ENCODE results near the gene MT4.

GRCh38 chr16:56547949-56548567 lies 16.8 kb upstream of the MT4 start:
- TF ChIP-seq, protein P1, sequence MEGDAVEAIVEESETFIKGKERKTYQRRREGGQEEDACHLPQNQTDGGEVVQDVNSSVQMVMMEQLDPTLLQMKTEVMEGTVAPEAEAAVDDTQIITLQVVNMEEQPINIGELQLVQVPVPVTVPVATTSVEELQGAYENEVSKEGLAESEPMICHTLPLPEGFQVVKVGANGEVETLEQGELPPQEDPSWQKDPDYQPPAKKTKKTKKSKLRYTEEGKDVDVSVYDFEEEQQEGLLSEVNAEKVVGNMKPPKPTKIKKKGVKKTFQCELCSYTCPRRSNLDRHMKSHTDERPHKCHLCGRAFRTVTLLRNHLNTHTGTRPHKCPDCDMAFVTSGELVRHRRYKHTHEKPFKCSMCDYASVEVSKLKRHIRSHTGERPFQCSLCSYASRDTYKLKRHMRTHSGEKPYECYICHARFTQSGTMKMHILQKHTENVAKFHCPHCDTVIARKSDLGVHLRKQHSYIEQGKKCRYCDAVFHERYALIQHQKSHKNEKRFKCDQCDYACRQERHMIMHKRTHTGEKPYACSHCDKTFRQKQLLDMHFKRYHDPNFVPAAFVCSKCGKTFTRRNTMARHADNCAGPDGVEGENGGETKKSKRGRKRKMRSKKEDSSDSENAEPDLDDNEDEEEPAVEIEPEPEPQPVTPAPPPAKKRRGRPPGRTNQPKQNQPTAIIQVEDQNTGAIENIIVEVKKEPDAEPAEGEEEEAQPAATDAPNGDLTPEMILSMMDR (IDR thresholded peaks at IDR 0.05) = no peak
- no peak for TF ChIP-seq EP300 (IDR thresholded peaks at IDR 0.05)

Data from stomach (tissue), 4 donors.